ENCODE data around the gene POPDC2. TPM values are rescaled to one million over a fixed set of nuclear protein-coding genes. Genes with fewer than 3 reads are reported as not detected.

POPDC2 gene
- total RNA-seq, 2 experiments from 2014 or later = 2.1 to 2.3 TPM

DNA sequence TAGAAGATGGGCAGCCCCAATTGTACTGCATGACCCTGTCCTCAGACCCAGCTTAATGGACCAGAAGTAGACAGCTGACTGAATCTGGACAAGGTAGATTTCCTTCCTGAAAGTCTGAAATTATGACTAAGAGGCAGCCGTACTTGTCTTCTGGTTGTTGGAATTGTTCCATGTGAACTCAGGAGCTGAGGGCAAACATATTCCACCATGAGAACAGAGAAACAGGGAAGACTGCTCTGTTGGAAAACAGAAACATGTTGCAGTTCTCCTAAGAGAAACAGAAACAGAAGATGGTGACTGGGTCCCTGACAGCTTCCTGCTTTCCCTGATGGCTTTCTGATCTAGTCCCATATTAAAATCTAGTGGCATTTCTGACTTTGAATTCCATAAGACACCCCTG, 24.1 kb downstream of the POPDC2 start:
- Mint-ChIP-seq H3K4me1 (ENCODE audit: low read depth) (peaks cover 32% of the 10 kb centered on the region), H3K36me3 (peaks cover 16% of the 10 kb centered on the region), H3K27ac (no peak overlapping the region), H3K4me3 (no peak overlapping the region), H3K9me3 (peaks cover 1% of the 10 kb centered on the region), H3K27me3 (no peaks in the 10 kb centered on the region)
- intact Hi-C loops (cut with micrococcal nuclease) = no loop called here
- no peak for DNase-seq
- CTCF ChIA-PET = interaction anchor here (1.2 to 1.6 kb wide), 3 partner anchors 27 to 39 kb away, joined by 3 to 4 read pairs (median 4); no protein-coding TSS in a partner anchor
- POLR2A ChIA-PET = interaction anchor here (1.3 kb wide), 1 partner anchor 8 kb away, joined by 4 read pairs; no protein-coding TSS in a partner anchor

DNA sequence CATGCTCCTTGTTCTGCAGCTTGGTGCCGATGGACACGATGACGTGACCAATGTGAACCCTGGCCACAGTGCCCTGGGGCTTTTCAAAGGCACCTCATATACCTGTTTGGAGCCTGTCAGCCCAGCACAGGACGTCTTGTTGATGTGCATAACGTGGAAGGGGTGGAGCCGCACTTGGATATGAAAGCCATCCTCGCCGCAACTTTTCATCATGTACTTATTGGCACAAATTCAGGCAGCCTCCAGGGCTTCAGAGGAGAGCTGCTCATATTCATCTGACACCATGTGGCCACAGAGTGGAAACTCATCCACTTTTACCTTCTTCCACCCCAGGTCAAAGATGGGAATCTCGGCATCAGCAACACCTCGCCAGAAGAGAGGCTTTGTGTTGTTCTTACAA, 24.7 kb downstream of the POPDC2 start:
- ChIA-PET CTCF (interaction anchor here (1.1 kb wide), 1 partner anchor 34 kb away, joined by 3 read pairs; no protein-coding TSS in a partner anchor), POLR2A (interaction anchor here (1.3 kb wide), 1 partner anchor 8 kb away, joined by 4 read pairs; no protein-coding TSS in a partner anchor)
- intact Hi-C loops (cut with micrococcal nuclease) = no loop called here

DNA sequence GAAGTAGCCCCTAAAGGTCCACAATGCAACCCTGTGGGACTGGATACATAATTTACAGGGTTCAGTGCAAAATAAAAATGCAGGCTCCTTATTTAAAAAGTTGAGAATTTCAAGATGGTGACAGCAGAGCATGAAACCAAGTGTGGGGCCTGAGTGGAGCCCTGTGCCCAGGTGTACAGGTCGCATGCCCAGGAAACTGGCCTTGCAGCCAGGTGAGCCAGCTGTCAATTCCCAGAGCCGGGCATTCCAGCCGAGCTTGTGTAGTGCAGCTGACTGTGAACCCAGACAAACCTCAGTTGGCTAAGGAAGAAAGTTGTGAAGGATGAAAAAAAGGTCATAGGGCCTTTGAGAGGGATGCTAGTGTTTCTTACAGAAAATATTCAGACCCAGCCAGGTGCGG, 27.6 kb downstream of the POPDC2 start:
- H3K27ac Mint-ChIP-seq = no peak overlapping the region
- H3K4me1 Mint-ChIP-seq (ENCODE audit: low read depth) = peaks cover 32% of the 10 kb centered on the region
- intact Hi-C loops (cut with micrococcal nuclease) = no loop called here
- POLR2A ChIA-PET = no interaction called here
- no peak for DNase-seq
- no peak overlapping the region for H3K4me3 Mint-ChIP-seq
- CTCF ChIA-PET = no interaction called here
- no peaks in the 10 kb centered on the region for H3K9me3 Mint-ChIP-seq
- H3K27me3 Mint-ChIP-seq = peaks cover 3% of the 10 kb centered on the region
- peaks cover 1% of the 10 kb centered on the region for H3K36me3 Mint-ChIP-seq

More for the DNA sequence above, 24.7 kb downstream of the POPDC2 start:
- Mint-ChIP-seq H3K27me3 (no peaks in the 10 kb centered on the region), H3K9me3 (no peaks in the 10 kb centered on the region), H3K36me3 (peaks cover 12% of the 10 kb centered on the region), H3K4me3 (no peak overlapping the region), H3K27ac (no peak overlapping the region), H3K4me1 (ENCODE audit: low read depth) (peaks cover 35% of the 10 kb centered on the region)
- DNase-seq = no peak

DNA sequence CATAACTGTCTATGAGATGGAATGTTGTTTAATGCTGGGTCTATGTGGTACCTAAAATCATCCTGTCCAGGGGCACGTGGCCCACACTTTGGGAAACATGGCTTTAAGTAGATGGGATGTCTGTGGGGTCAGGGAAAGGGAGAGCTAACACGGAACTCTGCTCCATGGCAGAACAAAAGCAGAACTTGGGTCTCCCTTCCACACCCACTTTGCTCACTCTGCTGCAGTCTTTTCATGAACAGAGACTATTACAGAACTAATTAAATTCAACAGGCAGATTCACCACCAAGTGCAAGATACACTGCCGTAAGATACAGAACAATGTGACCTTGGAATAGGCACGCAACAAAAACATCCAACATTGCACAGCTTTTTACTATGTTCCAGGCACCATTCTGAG, 28.2 kb downstream of the POPDC2 start:
- Mint-ChIP-seq H3K27ac (no peak overlapping the region), H3K9me3 (no peaks in the 10 kb centered on the region), H3K36me3 (no peaks in the 10 kb centered on the region), H3K27me3 (peaks cover 3% of the 10 kb centered on the region), H3K4me1 (ENCODE audit: low read depth) (peaks cover 33% of the 10 kb centered on the region), H3K4me3 (no peak overlapping the region)
- DNase-seq = no peak
- intact Hi-C loops (cut with micrococcal nuclease) = no loop called here
- ChIA-PET POLR2A (no interaction called here), CTCF (no interaction called here)

DNA sequence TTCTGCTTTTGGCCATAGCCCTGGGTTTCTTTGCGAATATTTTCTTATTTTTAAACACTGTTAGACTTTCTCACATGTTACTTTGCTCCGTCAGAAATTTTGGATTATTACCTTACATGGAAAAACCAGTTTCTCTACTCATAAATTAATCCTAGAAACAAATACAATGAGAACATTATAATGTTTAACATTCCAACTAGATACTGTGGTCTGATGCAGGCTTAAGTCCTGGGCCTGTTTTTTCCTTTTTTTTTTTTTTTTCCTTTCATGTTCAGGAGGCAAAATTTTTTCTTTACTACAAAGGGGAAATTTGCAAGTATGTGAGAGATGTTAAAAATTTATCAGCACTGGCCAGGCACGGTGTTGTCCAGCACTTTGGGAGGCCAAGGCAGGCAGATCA, 28.9 kb downstream of the POPDC2 start:
- intact Hi-C loops (cut with micrococcal nuclease) = no loop called here
- CTCF ChIA-PET = no interaction called here
- H3K27ac Mint-ChIP-seq = no peak overlapping the region
- peaks cover 3% of the 10 kb centered on the region for H3K27me3 Mint-ChIP-seq
- DNase-seq = no peak
- no peak overlapping the region for H3K4me3 Mint-ChIP-seq
- POLR2A ChIA-PET = interaction anchor here (0.6 to 0.7 kb wide), 2 partner anchors 44 to 134 kb away, joined by 3 to 5 read pairs; no protein-coding TSS in a partner anchor
- no peaks in the 10 kb centered on the region for H3K9me3 Mint-ChIP-seq
- peaks cover 37% of the 10 kb centered on the region for H3K4me1 Mint-ChIP-seq (ENCODE audit: low read depth)
- no peaks in the 10 kb centered on the region for H3K36me3 Mint-ChIP-seq

DNA sequence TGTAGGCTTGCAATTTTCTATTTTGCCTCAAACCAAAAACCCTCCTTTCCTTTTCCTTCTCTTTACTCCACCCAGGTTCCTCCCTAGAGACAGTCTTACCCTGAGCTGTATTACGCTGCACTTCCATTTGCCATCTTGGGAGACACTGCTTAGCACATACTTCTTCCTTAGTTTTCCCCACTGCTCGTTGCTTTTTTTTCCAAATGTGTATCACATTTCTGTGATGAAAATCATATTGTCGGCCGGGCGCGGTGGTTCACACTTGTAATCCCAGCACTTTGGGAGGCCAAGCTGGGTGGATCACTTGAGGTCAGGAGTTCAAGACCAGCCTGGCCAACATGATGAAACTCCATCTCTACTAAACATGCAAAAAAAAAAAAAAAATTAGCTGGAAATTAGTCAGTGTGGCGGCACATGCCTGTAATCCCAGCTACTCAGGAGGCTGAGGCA, 29.5 kb downstream of the POPDC2 start:
- POLR2A ChIA-PET = interaction anchor here (0.6 kb wide), 1 partner anchor 44 kb away, joined by 5 read pairs; no protein-coding TSS in a partner anchor
- Mint-ChIP-seq H3K9me3 (no peaks in the 10 kb centered on the region), H3K27ac (no peak overlapping the region), H3K27me3 (peaks cover 3% of the 10 kb centered on the region), H3K4me3 (no peak overlapping the region), H3K4me1 (ENCODE audit: low read depth) (peaks cover 41% of the 10 kb centered on the region), H3K36me3 (no peaks in the 10 kb centered on the region)
- CTCF ChIA-PET = interaction anchor here (0.9 kb wide), 2 partner anchors 29 to 42 kb away, joined by 3 to 4 read pairs; no protein-coding TSS in a partner anchor
- no peak for DNase-seq
- intact Hi-C loops (cut with micrococcal nuclease) = no loop called here

DNA sequence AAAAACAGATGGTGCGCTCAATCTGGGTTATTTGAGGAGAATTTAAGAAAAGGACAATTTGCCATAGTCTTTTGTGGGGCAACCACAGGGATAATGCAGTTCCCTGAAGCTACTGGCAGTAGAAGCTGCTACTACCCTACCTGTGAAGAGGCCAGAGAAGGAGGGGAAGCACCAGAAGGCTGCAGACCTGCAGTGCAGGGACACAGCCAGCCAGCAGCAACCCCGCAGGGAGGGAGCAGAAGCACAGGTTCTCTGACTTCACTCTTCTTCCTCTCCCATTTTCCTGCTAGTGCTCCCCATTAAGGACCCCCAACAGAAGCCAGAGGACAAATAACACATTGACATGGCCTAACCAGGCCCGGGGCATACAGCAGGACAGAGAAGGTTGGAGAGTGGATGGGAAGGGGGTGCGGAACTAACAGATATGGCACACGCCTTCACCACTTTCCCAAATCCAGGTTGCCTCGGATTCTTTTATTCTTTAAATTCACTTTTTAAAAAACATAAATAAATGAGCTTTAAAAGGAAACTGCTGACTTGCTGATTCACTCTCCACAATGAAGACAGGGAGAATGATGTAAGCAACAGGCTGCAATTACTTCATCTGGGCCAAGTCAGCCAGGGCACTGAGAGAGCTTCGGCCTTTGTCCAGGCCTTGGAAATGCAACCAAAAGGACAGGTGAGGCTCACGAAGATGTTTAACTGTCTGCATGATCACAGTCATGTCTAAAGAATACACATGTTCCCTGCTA, 30.1 kb downstream of the POPDC2 start:
- intact Hi-C loops (cut with micrococcal nuclease) = no loop called here
- CTCF ChIA-PET = interaction anchor here (0.9 kb wide), 2 partner anchors 29 to 43 kb away, joined by 3 to 4 read pairs; no protein-coding TSS in a partner anchor
- H3K27me3 Mint-ChIP-seq = peaks cover 3% of the 10 kb centered on the region
- no peak overlapping the region for H3K4me3 Mint-ChIP-seq
- H3K9me3 Mint-ChIP-seq = no peaks in the 10 kb centered on the region
- H3K36me3 Mint-ChIP-seq = no peaks in the 10 kb centered on the region
- no peak for DNase-seq
- peaks cover 41% of the 10 kb centered on the region for H3K4me1 Mint-ChIP-seq (ENCODE audit: low read depth)
- POLR2A ChIA-PET = no interaction called here
- H3K27ac Mint-ChIP-seq = no peak overlapping the region

DNA sequence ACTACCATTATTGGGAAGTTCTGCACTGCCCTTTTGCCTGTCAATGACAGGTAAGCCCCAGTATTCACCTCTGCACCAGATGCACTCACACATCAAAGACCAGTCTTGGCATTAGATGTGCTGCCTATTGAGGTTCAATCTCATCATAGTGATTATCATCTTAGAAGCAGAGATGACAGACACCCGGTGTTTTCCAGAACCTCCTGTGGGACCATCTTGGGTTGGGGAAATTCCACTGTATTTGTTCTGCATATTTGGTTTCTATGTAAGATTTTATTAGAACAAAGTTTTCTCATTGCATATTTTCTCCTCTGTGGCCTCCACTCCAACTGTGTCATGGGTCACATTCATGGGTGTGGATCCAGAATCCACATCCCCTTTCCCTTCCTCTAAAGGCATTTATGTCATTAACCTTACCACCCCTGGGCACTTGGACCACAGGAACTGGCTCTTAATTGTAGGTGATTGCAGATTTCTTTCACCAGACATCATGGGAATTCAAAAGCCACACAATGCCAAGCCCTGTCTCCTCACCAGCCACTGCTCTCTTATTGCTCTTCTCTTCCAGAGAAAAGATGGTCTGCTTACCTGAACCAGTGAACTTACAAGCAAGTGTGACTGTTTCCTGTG, 31.5 kb downstream of the POPDC2 start:
- H3K4me3 Mint-ChIP-seq = no peak overlapping the region

DNA sequence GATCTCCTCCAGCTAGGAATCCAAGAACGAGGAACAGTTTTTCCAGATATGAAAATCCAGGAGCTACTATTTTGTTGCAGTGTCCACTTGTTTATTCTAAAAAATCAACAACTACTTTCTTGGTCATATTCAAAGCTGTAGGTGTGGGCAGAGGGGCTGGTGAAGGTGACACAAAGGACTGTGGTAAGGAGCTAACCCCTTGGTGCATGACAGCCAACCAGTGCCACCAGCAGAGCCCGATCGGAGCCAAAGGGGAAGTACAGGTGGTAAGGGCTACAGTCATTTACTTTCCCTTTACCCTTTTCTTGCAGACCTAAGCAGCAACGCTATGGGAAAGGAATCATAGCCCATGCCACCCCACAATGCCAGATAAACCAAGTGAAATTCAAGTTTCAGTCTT, 32.0 kb downstream of the POPDC2 start:
- CTCF ChIA-PET = interaction anchor here (0.9 to 1.7 kb wide), 3 partner anchors 10 to 49 kb away, joined by 3 to 5 read pairs (median 3); partner anchors contain the start of gene ADPRH
- Mint-ChIP-seq H3K27me3 (peaks cover 3% of the 10 kb centered on the region), H3K36me3 (no peaks in the 10 kb centered on the region), H3K9me3 (no peaks in the 10 kb centered on the region), H3K4me3 (no peak overlapping the region), H3K27ac (peak overlapping the region; percentile 77), H3K4me1 (ENCODE audit: low read depth) (peaks cover 41% of the 10 kb centered on the region)
- POLR2A ChIA-PET = interaction anchor here (0.6 to 1.4 kb wide), 2 partner anchors 8 to 191 kb away, joined by 3 to 4 read pairs; no protein-coding TSS in a partner anchor
- intact Hi-C loops (cut with micrococcal nuclease) = loop anchor here (1.0 to 2.0 kb wide), 3 partner anchors 10 to 48 kb away; partner anchors contain the start of gene COX17
- DNase-seq = peak; percentile 77

More for the DNA sequence above, 31.5 kb downstream of the POPDC2 start:
- H3K4me1 Mint-ChIP-seq (ENCODE audit: low read depth) = peaks cover 41% of the 10 kb centered on the region
- H3K27ac Mint-ChIP-seq = peak overlapping the region; percentile 77
- intact Hi-C loops (cut with micrococcal nuclease) = loop anchor here (1.0 to 2.0 kb wide), 3 partner anchors 9 to 48 kb away; partner anchors contain the start of gene COX17
- CTCF ChIA-PET = interaction anchor here (0.9 kb wide), 1 partner anchor 49 kb away, joined by 3 read pairs; the partner anchor contains the start of gene ADPRH
- H3K36me3 Mint-ChIP-seq = no peaks in the 10 kb centered on the region
- POLR2A ChIA-PET = interaction anchor here (0.6 to 1.4 kb wide), 2 partner anchors 7 to 190 kb away, joined by 3 to 4 read pairs; no protein-coding TSS in a partner anchor
- DNase-seq = no peak
- no peaks in the 10 kb centered on the region for H3K9me3 Mint-ChIP-seq
- peaks cover 3% of the 10 kb centered on the region for H3K27me3 Mint-ChIP-seq

DNA sequence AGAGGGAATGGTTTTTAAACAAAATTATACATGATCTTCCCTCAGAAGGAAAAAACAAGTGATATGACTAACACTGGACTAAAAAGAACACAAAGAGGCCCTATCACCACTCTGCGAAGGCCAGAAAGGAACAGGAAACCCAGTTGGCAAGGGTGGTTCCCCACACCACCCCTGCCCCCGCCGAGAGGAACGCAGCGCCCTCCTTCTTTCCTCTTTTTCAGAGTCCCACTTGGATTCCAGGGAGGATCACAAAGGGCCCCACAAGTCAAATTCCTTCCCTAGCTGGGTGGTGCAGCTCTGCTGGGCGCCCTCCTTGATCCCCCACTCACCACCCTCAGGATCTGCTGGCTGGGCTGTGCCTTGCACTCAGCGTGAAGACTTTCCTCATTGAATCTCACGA, 32.9 kb downstream of the POPDC2 start:
- H3K27me3 Mint-ChIP-seq = peaks cover 3% of the 10 kb centered on the region
- peaks cover 41% of the 10 kb centered on the region for H3K4me1 Mint-ChIP-seq (ENCODE audit: low read depth)
- intact Hi-C loops (cut with micrococcal nuclease) = no loop called here
- no peaks in the 10 kb centered on the region for H3K36me3 Mint-ChIP-seq
- ChIA-PET CTCF (interaction anchor here (0.9 to 1.7 kb wide), 3 partner anchors 11 to 37 kb away, joined by 3 to 5 read pairs (median 4); no protein-coding TSS in a partner anchor), POLR2A (interaction anchor here (1.4 kb wide), 1 partner anchor 9 kb away, joined by 4 read pairs; no protein-coding TSS in a partner anchor)
- H3K27ac Mint-ChIP-seq = peak overlapping the region; percentile 77
- H3K4me3 Mint-ChIP-seq = no peak overlapping the region
- H3K9me3 Mint-ChIP-seq = no peaks in the 10 kb centered on the region
- DNase-seq = peak; percentile 50

DNA sequence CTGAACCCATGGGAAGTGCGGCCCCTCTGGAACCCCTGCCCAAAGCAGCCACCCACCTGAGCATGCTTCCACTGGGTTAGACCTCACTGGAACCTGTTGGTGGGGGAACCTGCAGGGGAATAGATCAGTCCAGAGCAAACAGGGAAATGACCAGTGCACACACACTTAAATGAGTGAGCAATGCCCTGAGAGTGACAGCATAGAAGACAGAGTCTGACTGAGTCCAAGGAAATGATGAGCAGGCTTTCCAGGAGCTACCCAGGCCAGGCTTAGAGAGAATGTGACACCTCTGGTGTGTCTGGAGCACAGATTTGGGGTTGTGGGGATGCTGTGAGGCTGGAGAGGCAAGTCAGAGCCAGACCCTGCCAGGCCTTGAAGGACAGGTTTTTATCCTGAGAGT, 34.2 kb downstream of the POPDC2 start:
- intact Hi-C loops (cut with micrococcal nuclease) = no loop called here
- Mint-ChIP-seq H3K9me3 (no peaks in the 10 kb centered on the region), H3K27me3 (peaks cover 3% of the 10 kb centered on the region), H3K4me3 (no peak overlapping the region), H3K36me3 (no peaks in the 10 kb centered on the region), H3K27ac (no peak overlapping the region), H3K4me1 (ENCODE audit: low read depth) (peaks cover 41% of the 10 kb centered on the region)
- DNase-seq = no peak
- ChIA-PET POLR2A (interaction anchor here (1.1 kb wide), 1 partner anchor 50 kb away, joined by 3 read pairs; no protein-coding TSS in a partner anchor), CTCF (interaction anchor here (1.1 kb wide), 1 partner anchor 35 kb away, joined by 4 read pairs; no protein-coding TSS in a partner anchor)
